Measurements from ENCODE around the gene LAMA5.

DNA sequence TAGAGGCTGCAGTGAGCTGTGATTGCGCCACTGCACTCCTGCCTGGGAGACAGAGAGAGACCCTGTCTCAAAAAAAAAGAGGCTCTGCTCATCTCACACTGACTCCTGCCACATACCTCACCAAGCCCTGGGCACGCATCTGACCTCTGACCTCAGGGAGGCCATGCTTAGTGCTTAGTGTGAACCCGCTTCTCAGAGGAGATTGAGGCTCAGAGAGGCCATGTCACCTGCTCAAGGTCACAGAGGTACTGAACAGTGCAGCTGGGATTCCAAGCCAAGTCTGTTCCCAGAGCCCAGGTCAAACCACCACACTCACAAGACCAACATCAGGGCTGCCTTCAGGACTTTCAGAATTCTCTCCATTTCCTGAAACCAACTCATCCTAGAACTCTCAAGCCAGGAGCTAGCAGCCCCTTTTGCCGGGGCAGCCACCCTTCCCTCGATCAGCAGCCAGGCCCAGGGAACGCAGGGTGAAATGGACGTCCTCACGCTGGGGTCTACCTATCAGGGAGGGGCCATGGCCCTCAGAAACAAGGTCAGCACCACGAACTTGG is 37.1 kb upstream of the LAMA5 start:
- TF ChIP-seq RAD21 (IDR thresholded peaks at IDR 0.05; ENCODE audit: low read length) (no peak), RXRA (IDR thresholded peaks at IDR 0.05; ENCODE audit: borderline replicate concordance, low read depth) (no peak), POLR2AphosphoS5 (IDR thresholded peaks at IDR 0.05; ENCODE audit: low read depth, low read length) (no peak), TCF12 (IDR thresholded peaks at IDR 0.05) (no peak)
- TF ChIP-seq, protein P1, sequence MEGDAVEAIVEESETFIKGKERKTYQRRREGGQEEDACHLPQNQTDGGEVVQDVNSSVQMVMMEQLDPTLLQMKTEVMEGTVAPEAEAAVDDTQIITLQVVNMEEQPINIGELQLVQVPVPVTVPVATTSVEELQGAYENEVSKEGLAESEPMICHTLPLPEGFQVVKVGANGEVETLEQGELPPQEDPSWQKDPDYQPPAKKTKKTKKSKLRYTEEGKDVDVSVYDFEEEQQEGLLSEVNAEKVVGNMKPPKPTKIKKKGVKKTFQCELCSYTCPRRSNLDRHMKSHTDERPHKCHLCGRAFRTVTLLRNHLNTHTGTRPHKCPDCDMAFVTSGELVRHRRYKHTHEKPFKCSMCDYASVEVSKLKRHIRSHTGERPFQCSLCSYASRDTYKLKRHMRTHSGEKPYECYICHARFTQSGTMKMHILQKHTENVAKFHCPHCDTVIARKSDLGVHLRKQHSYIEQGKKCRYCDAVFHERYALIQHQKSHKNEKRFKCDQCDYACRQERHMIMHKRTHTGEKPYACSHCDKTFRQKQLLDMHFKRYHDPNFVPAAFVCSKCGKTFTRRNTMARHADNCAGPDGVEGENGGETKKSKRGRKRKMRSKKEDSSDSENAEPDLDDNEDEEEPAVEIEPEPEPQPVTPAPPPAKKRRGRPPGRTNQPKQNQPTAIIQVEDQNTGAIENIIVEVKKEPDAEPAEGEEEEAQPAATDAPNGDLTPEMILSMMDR (IDR thresholded peaks at IDR 0.05), result no peak
- TF ChIP-seq, protein P2, sequence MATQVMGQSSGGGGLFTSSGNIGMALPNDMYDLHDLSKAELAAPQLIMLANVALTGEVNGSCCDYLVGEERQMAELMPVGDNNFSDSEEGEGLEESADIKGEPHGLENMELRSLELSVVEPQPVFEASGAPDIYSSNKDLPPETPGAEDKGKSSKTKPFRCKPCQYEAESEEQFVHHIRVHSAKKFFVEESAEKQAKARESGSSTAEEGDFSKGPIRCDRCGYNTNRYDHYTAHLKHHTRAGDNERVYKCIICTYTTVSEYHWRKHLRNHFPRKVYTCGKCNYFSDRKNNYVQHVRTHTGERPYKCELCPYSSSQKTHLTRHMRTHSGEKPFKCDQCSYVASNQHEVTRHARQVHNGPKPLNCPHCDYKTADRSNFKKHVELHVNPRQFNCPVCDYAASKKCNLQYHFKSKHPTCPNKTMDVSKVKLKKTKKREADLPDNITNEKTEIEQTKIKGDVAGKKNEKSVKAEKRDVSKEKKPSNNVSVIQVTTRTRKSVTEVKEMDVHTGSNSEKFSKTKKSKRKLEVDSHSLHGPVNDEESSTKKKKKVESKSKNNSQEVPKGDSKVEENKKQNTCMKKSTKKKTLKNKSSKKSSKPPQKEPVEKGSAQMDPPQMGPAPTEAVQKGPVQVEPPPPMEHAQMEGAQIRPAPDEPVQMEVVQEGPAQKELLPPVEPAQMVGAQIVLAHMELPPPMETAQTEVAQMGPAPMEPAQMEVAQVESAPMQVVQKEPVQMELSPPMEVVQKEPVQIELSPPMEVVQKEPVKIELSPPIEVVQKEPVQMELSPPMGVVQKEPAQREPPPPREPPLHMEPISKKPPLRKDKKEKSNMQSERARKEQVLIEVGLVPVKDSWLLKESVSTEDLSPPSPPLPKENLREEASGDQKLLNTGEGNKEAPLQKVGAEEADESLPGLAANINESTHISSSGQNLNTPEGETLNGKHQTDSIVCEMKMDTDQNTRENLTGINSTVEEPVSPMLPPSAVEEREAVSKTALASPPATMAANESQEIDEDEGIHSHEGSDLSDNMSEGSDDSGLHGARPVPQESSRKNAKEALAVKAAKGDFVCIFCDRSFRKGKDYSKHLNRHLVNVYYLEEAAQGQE (IDR thresholded peaks at IDR 0.05; ENCODE audit: low read depth, low read length), result no peak
